Measurements from ENCODE around the gene UBE3B. TPM values are rescaled to one million over a fixed set of nuclear protein-coding genes. Genes with fewer than 3 reads are reported as not detected.

The UBE3B gene
- total RNA-seq, 1 donor from 2014 or later = 32.2 TPM

GRCh38 chr12:109578330-109578927 is 101.0 kb downstream of the UBE3B start:
- Histone ChIP-seq H3K4me1 (peaks cover 14% of the 10 kb centered on the region), H3K27me3 (no peaks in the 10 kb centered on the region), H3K4me3 (no peak overlapping the region), H3K9me3 (no peaks in the 10 kb centered on the region), H3K36me3 (peaks cover 0 to 46% of the 10 kb centered on the region in 2 donors), H3K27ac (no peak overlapping the region)
- intact Hi-C loops (cut with DNase I) = no loop called here
- DNase-seq (ENCODE audit: extremely low spot score in 2 of 2) = no peak
- TF ChIP-seq POLR2AphosphoS5 (IDR thresholded peaks at IDR 0.05; ENCODE audit: insufficient read depth in 1 of 2, low read depth in 1 of 2) = no peak
- TF ChIP-seq, protein P1, sequence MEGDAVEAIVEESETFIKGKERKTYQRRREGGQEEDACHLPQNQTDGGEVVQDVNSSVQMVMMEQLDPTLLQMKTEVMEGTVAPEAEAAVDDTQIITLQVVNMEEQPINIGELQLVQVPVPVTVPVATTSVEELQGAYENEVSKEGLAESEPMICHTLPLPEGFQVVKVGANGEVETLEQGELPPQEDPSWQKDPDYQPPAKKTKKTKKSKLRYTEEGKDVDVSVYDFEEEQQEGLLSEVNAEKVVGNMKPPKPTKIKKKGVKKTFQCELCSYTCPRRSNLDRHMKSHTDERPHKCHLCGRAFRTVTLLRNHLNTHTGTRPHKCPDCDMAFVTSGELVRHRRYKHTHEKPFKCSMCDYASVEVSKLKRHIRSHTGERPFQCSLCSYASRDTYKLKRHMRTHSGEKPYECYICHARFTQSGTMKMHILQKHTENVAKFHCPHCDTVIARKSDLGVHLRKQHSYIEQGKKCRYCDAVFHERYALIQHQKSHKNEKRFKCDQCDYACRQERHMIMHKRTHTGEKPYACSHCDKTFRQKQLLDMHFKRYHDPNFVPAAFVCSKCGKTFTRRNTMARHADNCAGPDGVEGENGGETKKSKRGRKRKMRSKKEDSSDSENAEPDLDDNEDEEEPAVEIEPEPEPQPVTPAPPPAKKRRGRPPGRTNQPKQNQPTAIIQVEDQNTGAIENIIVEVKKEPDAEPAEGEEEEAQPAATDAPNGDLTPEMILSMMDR (IDR thresholded peaks at IDR 0.05) = no peak

GRCh38 chr12:109579639-109580038 is 102.2 kb downstream of the UBE3B start:
- Histone ChIP-seq H3K36me3 (peaks cover 0 to 58% of the 10 kb centered on the region in 2 donors), H3K27me3 (no peaks in the 10 kb centered on the region), H3K4me1 (peaks cover 6% of the 10 kb centered on the region), H3K27ac (no peak overlapping the region), H3K9me3 (no peaks in the 10 kb centered on the region), H3K4me3 (no peak overlapping the region)
- intact Hi-C loops (cut with DNase I) = no loop called here
- TF ChIP-seq, protein P1 (IDR thresholded peaks at IDR 0.05) = no peak
- no peak for TF ChIP-seq POLR2AphosphoS5 (IDR thresholded peaks at IDR 0.05; ENCODE audit: insufficient read depth in 1 of 2, low read depth in 1 of 2)
- TF ChIP-seq POLR2A (IDR thresholded peaks at IDR 0.05) = no peak
- no peak for DNase-seq (ENCODE audit: extremely low spot score in 2 of 2)

DNA sequence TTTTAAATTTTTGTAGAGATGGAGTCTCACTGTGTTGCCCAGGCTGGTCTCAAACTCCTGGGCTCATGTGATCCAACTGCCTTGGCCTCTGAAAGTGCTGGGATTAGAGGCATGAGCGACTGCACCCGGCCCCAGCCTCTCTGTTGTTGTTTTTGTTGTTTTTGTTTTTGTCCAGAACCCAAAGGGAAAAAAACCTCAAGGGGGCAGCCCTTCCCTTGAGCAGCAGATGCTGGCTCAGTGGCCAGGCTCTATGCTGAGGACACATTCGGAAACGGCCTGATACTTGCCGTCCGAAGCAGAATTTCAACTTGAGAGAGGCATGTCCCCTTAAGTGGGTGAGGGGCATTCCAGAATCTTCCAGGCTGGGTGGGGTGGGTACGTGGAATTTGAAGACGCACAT is 102.8 kb downstream of the UBE3B start:
- Histone ChIP-seq H3K9me3 (no peaks in the 10 kb centered on the region), H3K27ac (no peak overlapping the region), H3K27me3 (no peaks in the 10 kb centered on the region), H3K36me3 (peaks cover 0 to 58% of the 10 kb centered on the region in 2 donors), H3K4me1 (no peaks in the 10 kb centered on the region), H3K4me3 (no peak overlapping the region)
- no peak for TF ChIP-seq POLR2AphosphoS5 (IDR thresholded peaks at IDR 0.05; ENCODE audit: insufficient read depth in 1 of 2, low read depth in 1 of 2)
- no peak for DNase-seq (ENCODE audit: extremely low spot score in 2 of 2)
- intact Hi-C loops (cut with DNase I) = no loop called here

GRCh38 chr12:109580684-109581333 is 103.4 kb downstream of the UBE3B start:
- no peak overlapping the region for H3K4me3 ChIP-seq
- DNase-seq (ENCODE audit: extremely low spot score in 2 of 2) = no peak
- H3K9me3 ChIP-seq = no peaks in the 10 kb centered on the region
- H3K27me3 ChIP-seq = no peaks in the 10 kb centered on the region
- TF ChIP-seq POLR2A (IDR thresholded peaks at IDR 0.05) = no peak
- TF ChIP-seq, protein P1 (IDR thresholded peaks at IDR 0.05) = no peak
- TF ChIP-seq POLR2AphosphoS5 (IDR thresholded peaks at IDR 0.05; ENCODE audit: insufficient read depth in 1 of 2, low read depth in 1 of 2) = no peak
- no peak overlapping the region for H3K27ac ChIP-seq
- no peaks in the 10 kb centered on the region for H3K4me1 ChIP-seq
- peaks cover 0 to 53% of the 10 kb centered on the region in 2 donors for H3K36me3 ChIP-seq
- intact Hi-C loops (cut with DNase I) = no loop called here

DNA sequence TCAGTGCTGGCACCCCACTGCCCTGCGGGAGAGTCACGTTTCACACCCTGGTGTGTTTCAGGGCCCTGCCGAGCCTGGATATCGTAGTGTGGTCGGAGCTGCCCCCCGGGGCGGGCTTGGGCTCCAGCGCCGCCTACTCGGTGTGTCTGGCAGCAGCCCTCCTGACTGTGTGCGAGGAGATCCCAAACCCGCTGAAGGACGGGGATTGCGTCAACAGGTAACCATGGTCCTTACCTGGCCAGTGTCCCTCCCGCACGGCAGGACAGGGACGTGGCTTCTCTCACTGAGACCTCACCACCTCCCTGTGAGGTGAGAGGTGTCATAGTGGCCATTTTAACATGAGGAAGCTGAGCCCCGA is 103.9 kb downstream of the UBE3B start:
- Histone ChIP-seq H3K4me3 (no peak overlapping the region), H3K36me3 (peaks cover 0 to 51% of the 10 kb centered on the region in 2 donors), H3K27me3 (no peaks in the 10 kb centered on the region), H3K9me3 (no peaks in the 10 kb centered on the region), H3K4me1 (no peaks in the 10 kb centered on the region), H3K27ac (no peak overlapping the region)
- TF ChIP-seq POLR2AphosphoS5 (IDR thresholded peaks at IDR 0.05; ENCODE audit: insufficient read depth in 1 of 2, low read depth in 1 of 2) (no peak), POLR2A (IDR thresholded peaks at IDR 0.05) (no peak)
- TF ChIP-seq, protein P1 (IDR thresholded peaks at IDR 0.05) = no peak
- intact Hi-C loops (cut with DNase I) = no loop called here
- no peak for DNase-seq (ENCODE audit: extremely low spot score in 2 of 2)
